Right lobe of liver (tissue), 5 donors: ENCODE results near the gene CAPSL. TPM values are rescaled to one million over a fixed set of nuclear protein-coding genes. Genes with fewer than 3 reads are reported as not detected.

Experiments
- small RNA-seq, 2 experiments: library from RNA; depleted of rRNA; stranded (forward); fragments of <200 nt; gene quantifications; one replicate each; pipeline ENCODE3, GENCODE V24; 2016
- total RNA-seq, 6 experiments: library from RNA; depleted of rRNA in 2 of 6; stranded (reverse); fragments of >200 nt in 2 of 6; fragmentation: NEBNext Ultra II Directional in 3 of 6; extraction: Animal tissue kit (Norgen Biotek cat#: 25700) in 3 of 6; gene quantifications; one replicate each; pipeline versions ENCODE4 v1.1.0 to v1.2.4, GENCODE V29; 2016 to 2023
- donor health status: DM: no; HTN: no; CAD: no.
- donor health status: DM: no; HTN: no; CAD: no.
- donor health status: DM: no; HTN: yes; CAD: no.
- donor health status: DM: no; HTN: yes; CAD: no.

CAPSL gene
- total RNA-seq, 6 experiments from 2014 or later, result not detected

Small RNAs within 50 kb of the gene (small RNA-seq; reads per million reads assigned to genes)
- 0 reads per million in 2 experiments for gene AC112204.1

Other genes with a start within 250 kb of the CAPSL start
- 1 to 10 TPM in 5 of 6 experiments, under 1 TPM in 1; 0.75 to 7.4 (median 2.2) TPM for gene IL7R, start 81.7 kb downstream of the CAPSL start, total RNA-seq
- gene UGT3A1, start 52.8 kb upstream of the CAPSL start, total RNA-seq, result 10 to 100 TPM; 14.7 to 62.1 (median 30.3) TPM
- gene UGT3A2, start 128.3 kb upstream of the CAPSL start, total RNA-seq, result 1 to 10 TPM in 1 of 6 experiments, under 1 TPM in 1, not detected in 4; 0.43 to 1.0 TPM
- gene LMBRD2, start 213.3 kb upstream of the CAPSL start, total RNA-seq, result 10 to 100 TPM in 5 of 6 experiments, 1 to 10 TPM in 1; 8.0 to 13.0 (median 10.5) TPM
- 10 to 100 TPM; 11.8 to 25.0 (median 17.3) TPM for gene SKP2, start 213.5 kb upstream of the CAPSL start, total RNA-seq